Measurements from ENCODE around the gene CPA3.

CPA3 gene

GRCh38 chr3:148883163-148883562 lies 18.1 kb downstream of the CPA3 start:
- Histone ChIP-seq H3K9ac (ENCODE audit: low read length in 2 of 2) (no peak overlapping the region), H3K27ac (ENCODE audit: low read length) (no peak overlapping the region), H3K4me3 (ENCODE audit: low read length in 2 of 2) (no peak overlapping the region), H3K27me3 (ENCODE audit: control insufficient read depth in 1 of 2, insufficient read depth in 2 of 2, low read length in 2 of 2) (no peaks in the 10 kb centered on the region), H3K4me1 (ENCODE audit: control insufficient read depth, insufficient read depth, low read length) (no peaks in the 10 kb centered on the region), H3K9me3 (ENCODE audit: control insufficient read depth in 2 of 2, low read length in 2 of 2) (no peaks in the 10 kb centered on the region), H3K36me3 (ENCODE audit: control insufficient read depth in 2 of 2, insufficient read depth in 2 of 2, low read length in 2 of 2) (no peaks in the 10 kb centered on the region)

- Histone ChIP-seq H3K4me1 (ENCODE audit: control insufficient read depth, insufficient read depth, low read length) (no peaks in the 10 kb centered on the region), H3K36me3 (ENCODE audit: control insufficient read depth in 2 of 2, insufficient read depth in 2 of 2, low read length in 2 of 2) (no peaks in the 10 kb centered on the region), H3K4me3 (ENCODE audit: low read length in 2 of 2) (no peak overlapping the region), H3K9me3 (ENCODE audit: control insufficient read depth in 2 of 2, low read length in 2 of 2) (no peaks in the 10 kb centered on the region), H3K9ac (ENCODE audit: low read length in 2 of 2) (no peak overlapping the region), H3K27ac (ENCODE audit: low read length) (no peak overlapping the region), H3K27me3 (ENCODE audit: control insufficient read depth in 1 of 2, insufficient read depth in 2 of 2, low read length in 2 of 2) (no peaks in the 10 kb centered on the region)
Observed at GRCh38 chr3:148884261-148884660, 19.2 kb downstream of the CPA3 start.

DNA sequence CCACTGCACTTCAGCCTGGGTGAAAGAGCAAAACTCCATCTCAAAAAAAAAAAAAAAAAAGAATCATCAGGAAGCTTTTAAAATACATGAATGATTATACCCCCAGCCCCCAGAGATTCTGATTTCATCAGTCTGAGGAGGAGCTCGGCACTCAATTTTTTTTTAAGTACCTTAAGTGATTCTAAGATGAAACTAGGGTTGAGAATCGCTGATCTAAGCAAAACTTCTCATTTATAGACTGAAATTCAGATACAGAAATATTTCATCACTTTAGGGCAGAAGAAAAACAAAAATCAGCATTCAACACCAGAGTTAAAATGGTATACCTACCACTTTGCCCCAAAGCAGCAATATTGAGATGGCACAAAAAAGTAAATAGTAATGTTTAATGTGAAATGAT lies 24.7 kb downstream of the CPA3 start:
- H3K27ac ChIP-seq (ENCODE audit: low read length): no peak overlapping the region
- no peaks in the 10 kb centered on the region for H3K27me3 ChIP-seq (ENCODE audit: control insufficient read depth in 1 of 2, insufficient read depth in 2 of 2, low read length in 2 of 2)
- no peaks in the 10 kb centered on the region for H3K4me1 ChIP-seq (ENCODE audit: control insufficient read depth, insufficient read depth, low read length)
- H3K36me3 ChIP-seq (ENCODE audit: control insufficient read depth in 2 of 2, insufficient read depth in 2 of 2, low read length in 2 of 2): no peaks in the 10 kb centered on the region
- no peak overlapping the region for H3K4me3 ChIP-seq (ENCODE audit: low read length in 2 of 2)
- no peak overlapping the region for H3K9ac ChIP-seq (ENCODE audit: low read length in 2 of 2)
- H3K9me3 ChIP-seq (ENCODE audit: control insufficient read depth in 2 of 2, low read length in 2 of 2): no peaks in the 10 kb centered on the region

- no peak overlapping the region for H3K4me3 ChIP-seq (ENCODE audit: low read length in 2 of 2)
- H3K36me3 ChIP-seq (ENCODE audit: control insufficient read depth in 2 of 2, insufficient read depth in 2 of 2, low read length in 2 of 2): no peaks in the 10 kb centered on the region
- H3K9ac ChIP-seq (ENCODE audit: low read length in 2 of 2): no peak overlapping the region
- H3K27ac ChIP-seq (ENCODE audit: low read length): no peak overlapping the region
- no peaks in the 10 kb centered on the region for H3K27me3 ChIP-seq (ENCODE audit: control insufficient read depth in 1 of 2, insufficient read depth in 2 of 2, low read length in 2 of 2)
- no peaks in the 10 kb centered on the region for H3K9me3 ChIP-seq (ENCODE audit: control insufficient read depth in 2 of 2, low read length in 2 of 2)
- no peaks in the 10 kb centered on the region for H3K4me1 ChIP-seq (ENCODE audit: control insufficient read depth, insufficient read depth, low read length)
Observed at GRCh38 chr3:148896062-148896461, 31.0 kb downstream of the CPA3 start.

GRCh38 chr3:148901987-148902791 lies 37.1 kb downstream of the CPA3 start:
- no peak overlapping the region for H3K9ac ChIP-seq (ENCODE audit: low read length in 2 of 2)
- no peaks in the 10 kb centered on the region for H3K36me3 ChIP-seq (ENCODE audit: control insufficient read depth in 2 of 2, insufficient read depth in 2 of 2, low read length in 2 of 2)
- no peak overlapping the region for H3K4me3 ChIP-seq (ENCODE audit: low read length in 2 of 2)
- peaks cover 0 to 2% of the 10 kb centered on the region in 2 donors for H3K27me3 ChIP-seq (ENCODE audit: control insufficient read depth in 1 of 2, insufficient read depth in 2 of 2, low read length in 2 of 2)
- H3K9me3 ChIP-seq (ENCODE audit: control insufficient read depth in 2 of 2, low read length in 2 of 2): no peaks in the 10 kb centered on the region
- H3K4me1 ChIP-seq (ENCODE audit: control insufficient read depth, insufficient read depth, low read length): no peaks in the 10 kb centered on the region
- H3K27ac ChIP-seq (ENCODE audit: low read length): no peak overlapping the region

DNA sequence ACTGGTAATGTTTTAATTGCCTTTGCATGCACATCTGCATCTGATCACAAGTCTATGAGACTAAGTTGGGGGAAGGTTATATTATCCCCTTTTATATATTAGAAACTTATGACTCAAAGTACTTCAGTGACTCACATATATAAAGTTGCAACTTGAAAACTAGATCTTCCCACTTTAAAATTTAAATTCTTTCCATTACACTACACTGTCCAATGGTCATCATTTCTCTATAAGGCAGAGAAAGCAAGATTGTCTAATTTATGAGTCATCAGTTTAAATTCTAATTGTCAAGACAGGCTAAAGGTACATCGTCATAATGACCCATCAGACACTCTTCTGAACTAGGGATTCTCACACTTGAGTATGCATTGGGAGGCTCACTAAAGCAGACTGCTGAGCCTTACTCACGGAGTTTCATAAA lies 37.9 kb downstream of the CPA3 start:
- Histone ChIP-seq H3K36me3 (ENCODE audit: control insufficient read depth in 2 of 2, insufficient read depth in 2 of 2, low read length in 2 of 2) (no peaks in the 10 kb centered on the region), H3K4me1 (ENCODE audit: control insufficient read depth, insufficient read depth, low read length) (no peaks in the 10 kb centered on the region), H3K27ac (ENCODE audit: low read length) (no peak overlapping the region), H3K9ac (ENCODE audit: low read length in 2 of 2) (no peak overlapping the region), H3K9me3 (ENCODE audit: control insufficient read depth in 2 of 2, low read length in 2 of 2) (no peaks in the 10 kb centered on the region), H3K4me3 (ENCODE audit: low read length in 2 of 2) (no peak overlapping the region), H3K27me3 (ENCODE audit: control insufficient read depth in 1 of 2, insufficient read depth in 2 of 2, low read length in 2 of 2) (peaks cover 0 to 2% of the 10 kb centered on the region in 2 donors)

GRCh38 chr3:148903941-148904340 lies 38.8 kb downstream of the CPA3 start:
- Histone ChIP-seq H3K27ac (ENCODE audit: low read length) (no peak overlapping the region), H3K4me3 (ENCODE audit: low read length in 2 of 2) (no peak overlapping the region), H3K9me3 (ENCODE audit: control insufficient read depth in 2 of 2, low read length in 2 of 2) (no peaks in the 10 kb centered on the region), H3K9ac (ENCODE audit: low read length in 2 of 2) (no peak overlapping the region), H3K27me3 (ENCODE audit: control insufficient read depth in 1 of 2, insufficient read depth in 2 of 2, low read length in 2 of 2) (peaks cover 0 to 4% of the 10 kb centered on the region in 2 donors), H3K36me3 (ENCODE audit: control insufficient read depth in 2 of 2, insufficient read depth in 2 of 2, low read length in 2 of 2) (no peaks in the 10 kb centered on the region), H3K4me1 (ENCODE audit: control insufficient read depth, insufficient read depth, low read length) (no peaks in the 10 kb centered on the region)

DNA sequence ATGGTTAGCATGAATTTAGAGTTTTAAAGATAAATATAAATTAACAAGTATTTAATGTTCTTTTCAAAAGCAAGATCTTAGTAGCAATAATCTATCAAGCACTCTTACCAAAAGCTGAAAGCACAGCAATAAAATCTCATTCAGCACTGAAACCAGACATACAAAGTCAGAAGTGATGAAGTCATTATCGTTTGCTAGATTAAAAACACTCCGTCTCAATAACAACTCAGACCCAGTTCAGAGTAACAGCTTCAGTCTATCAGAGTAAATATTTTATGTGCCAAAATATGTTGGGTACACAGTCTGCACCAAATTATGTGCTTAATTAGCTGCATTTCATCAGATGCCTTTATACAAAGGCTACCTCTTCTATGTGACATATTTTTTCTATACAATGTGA lies 41.6 kb downstream of the CPA3 start:
- H3K4me1 ChIP-seq (ENCODE audit: control insufficient read depth, insufficient read depth, low read length): no peaks in the 10 kb centered on the region
- H3K9me3 ChIP-seq (ENCODE audit: control insufficient read depth in 2 of 2, low read length in 2 of 2): no peaks in the 10 kb centered on the region
- H3K9ac ChIP-seq (ENCODE audit: low read length in 2 of 2): no peak overlapping the region

DNA sequence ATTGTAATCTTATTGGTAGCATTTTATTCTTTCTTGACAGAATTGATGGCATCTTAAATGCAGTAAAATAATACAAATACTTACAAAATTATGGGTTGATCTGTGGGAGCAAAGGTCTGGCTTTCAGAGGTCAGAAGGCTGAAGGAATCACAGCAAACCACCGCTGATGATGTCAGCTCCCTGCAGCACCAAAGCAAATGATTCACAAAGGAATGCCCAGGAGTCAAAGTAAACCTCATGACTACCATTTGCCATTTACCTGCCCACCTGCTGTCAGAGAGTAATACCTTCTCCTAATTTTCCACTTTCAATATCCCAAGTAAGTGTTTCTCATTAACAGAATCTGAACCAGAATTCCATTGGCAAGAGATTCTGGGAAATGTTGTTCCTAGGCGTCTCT lies 46.1 kb downstream of the CPA3 start:
- Histone ChIP-seq H3K4me3 (ENCODE audit: low read length in 2 of 2) (no peak overlapping the region), H3K36me3 (ENCODE audit: control insufficient read depth in 2 of 2, insufficient read depth in 2 of 2, low read length in 2 of 2) (no peaks in the 10 kb centered on the region), H3K27ac (ENCODE audit: low read length) (no peak overlapping the region), H3K4me1 (ENCODE audit: control insufficient read depth, insufficient read depth, low read length) (no peaks in the 10 kb centered on the region), H3K9me3 (ENCODE audit: control insufficient read depth in 2 of 2, low read length in 2 of 2) (no peaks in the 10 kb centered on the region), H3K9ac (ENCODE audit: low read length in 2 of 2) (no peak overlapping the region), H3K27me3 (ENCODE audit: control insufficient read depth in 1 of 2, insufficient read depth in 2 of 2, low read length in 2 of 2) (peaks cover 0 to 2% of the 10 kb centered on the region in 2 donors)

More for the DNA sequence above, 41.6 kb downstream of the CPA3 start:
- H3K36me3 ChIP-seq (ENCODE audit: control insufficient read depth in 2 of 2, insufficient read depth in 2 of 2, low read length in 2 of 2): no peaks in the 10 kb centered on the region
- H3K27ac ChIP-seq (ENCODE audit: low read length): no peak overlapping the region
- no peak overlapping the region for H3K4me3 ChIP-seq (ENCODE audit: low read length in 2 of 2)
- peaks cover 0 to 4% of the 10 kb centered on the region in 2 donors for H3K27me3 ChIP-seq (ENCODE audit: control insufficient read depth in 1 of 2, insufficient read depth in 2 of 2, low read length in 2 of 2)

DNA sequence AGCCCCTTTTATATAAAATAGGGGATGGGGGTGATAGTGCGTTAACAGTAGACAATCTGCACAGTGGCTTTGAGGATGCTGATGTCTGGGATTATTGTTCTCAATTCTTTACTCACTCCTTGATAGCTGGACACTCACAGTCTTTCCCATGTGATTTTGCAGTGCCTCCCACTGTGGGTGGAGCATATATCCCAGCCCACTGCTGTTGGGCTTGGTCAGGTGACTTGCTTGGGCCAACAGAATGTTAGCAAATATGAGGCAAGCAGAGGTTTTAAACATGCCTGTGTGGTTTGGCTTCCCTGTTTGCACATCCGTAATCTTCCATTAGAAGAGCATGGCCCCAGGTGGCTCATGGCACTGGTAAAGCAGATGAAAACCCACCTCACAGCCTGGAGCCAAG lies 46.5 kb downstream of the CPA3 start:
- no peaks in the 10 kb centered on the region for H3K9me3 ChIP-seq (ENCODE audit: control insufficient read depth in 2 of 2, low read length in 2 of 2)
- H3K9ac ChIP-seq (ENCODE audit: low read length in 2 of 2): no peak overlapping the region
- H3K27ac ChIP-seq (ENCODE audit: low read length): no peak overlapping the region
- H3K4me1 ChIP-seq (ENCODE audit: control insufficient read depth, insufficient read depth, low read length): no peaks in the 10 kb centered on the region
- H3K36me3 ChIP-seq (ENCODE audit: control insufficient read depth in 2 of 2, insufficient read depth in 2 of 2, low read length in 2 of 2): no peaks in the 10 kb centered on the region
- H3K4me3 ChIP-seq (ENCODE audit: low read length in 2 of 2): no peak overlapping the region
- peaks cover 0 to 2% of the 10 kb centered on the region in 2 donors for H3K27me3 ChIP-seq (ENCODE audit: control insufficient read depth in 1 of 2, insufficient read depth in 2 of 2, low read length in 2 of 2)

DNA sequence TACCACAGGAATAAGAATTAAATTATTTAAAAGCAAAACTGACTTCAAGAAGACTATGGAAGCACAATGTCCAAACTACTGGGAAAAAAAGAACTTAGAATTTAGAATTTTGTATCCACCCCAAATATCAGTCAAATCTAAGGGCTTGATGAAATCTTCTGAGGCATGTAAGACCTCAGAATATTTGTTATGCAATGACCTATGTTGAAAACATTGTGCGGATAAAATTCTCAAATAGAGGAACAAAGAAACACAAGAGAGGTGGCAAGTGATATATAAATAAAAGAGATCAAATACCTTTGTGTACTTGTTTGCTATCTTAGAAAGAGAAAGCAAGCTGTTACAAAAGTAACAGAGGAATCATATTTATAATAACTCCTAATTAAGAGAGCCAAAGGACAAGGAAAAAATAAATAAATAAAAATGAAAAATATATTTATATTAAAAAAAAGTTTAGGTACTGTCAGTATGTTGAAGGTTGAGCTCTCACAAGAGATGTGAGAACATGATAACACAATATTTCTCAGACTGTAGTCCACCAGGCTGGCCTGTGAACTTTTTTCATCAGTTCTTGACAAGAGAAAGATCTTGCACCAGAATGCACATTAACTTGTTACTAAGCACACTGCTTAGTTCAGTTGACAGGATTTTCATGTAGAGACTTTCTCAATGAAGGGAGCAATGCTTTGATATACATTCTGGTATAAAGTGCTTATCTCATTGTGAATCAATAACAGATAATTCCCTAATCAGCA lies 50.0 kb downstream of the CPA3 start:
- Histone ChIP-seq H3K27ac (ENCODE audit: low read length) (no peak overlapping the region), H3K4me1 (ENCODE audit: control insufficient read depth, insufficient read depth, low read length) (no peaks in the 10 kb centered on the region), H3K36me3 (ENCODE audit: control insufficient read depth in 2 of 2, insufficient read depth in 2 of 2, low read length in 2 of 2) (no peaks in the 10 kb centered on the region), H3K27me3 (ENCODE audit: control insufficient read depth in 1 of 2, insufficient read depth in 2 of 2, low read length in 2 of 2) (no peaks in the 10 kb centered on the region), H3K9ac (ENCODE audit: low read length in 2 of 2) (no peak overlapping the region), H3K9me3 (ENCODE audit: control insufficient read depth in 2 of 2, low read length in 2 of 2) (peaks cover 0 to 3% of the 10 kb centered on the region in 2 donors), H3K4me3 (ENCODE audit: low read length in 2 of 2) (no peak overlapping the region)
